Mucosa of gallbladder (tissue), 1 donor: ENCODE data around the gene TTLL11. TPM values are rescaled to one million over a fixed set of nuclear protein-coding genes. Genes with fewer than 3 reads are reported as not detected.

Experiments used
- DNase-seq: peaks from one replicate; pipeline ENCODE4 v3.0.0-alpha.2; 2020; ENCODE audit warnings: low spot score
- total RNA-seq: library from RNA; stranded (reverse); gene quantifications from one replicate; pipeline ENCODE4 v1.2.1, GENCODE V29; 2021
- donor health status: DM: no; HTN: no; CAD: no.

The TTLL11 gene
- total RNA-seq, 1 donor from 2014 or later: 10.9 TPM

- DNase-seq: no peak
Measured at GRCh38 chr9:122109035-122109813, 16.1 kb upstream of the TTLL11 start.

DNA sequence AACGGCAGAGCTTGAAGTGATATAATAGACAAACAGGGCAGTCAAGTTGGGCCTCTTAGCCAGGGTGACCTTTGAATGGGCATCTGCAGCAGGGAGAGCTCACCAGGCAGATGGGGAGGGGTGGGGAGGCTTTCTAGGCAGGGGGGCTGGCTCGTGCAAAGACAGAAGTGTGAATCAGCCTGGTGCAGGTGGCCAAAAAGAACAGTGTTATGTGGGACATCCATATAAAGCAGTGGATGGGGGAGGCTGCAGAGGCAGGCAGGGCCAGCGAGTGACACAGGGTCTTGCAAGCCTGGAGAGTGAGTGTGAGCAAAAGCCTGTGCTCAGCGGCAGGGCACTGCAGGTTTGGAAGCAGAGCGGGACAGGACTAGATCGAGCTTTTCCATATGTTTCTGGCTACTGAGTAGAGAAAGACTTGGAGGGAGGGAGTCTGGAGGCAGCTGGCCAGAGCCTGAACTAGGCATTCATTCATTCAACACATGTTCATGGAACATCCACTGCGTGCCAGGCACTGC, 14.2 kb upstream of the TTLL11 start:
- no peak for DNase-seq

DNA sequence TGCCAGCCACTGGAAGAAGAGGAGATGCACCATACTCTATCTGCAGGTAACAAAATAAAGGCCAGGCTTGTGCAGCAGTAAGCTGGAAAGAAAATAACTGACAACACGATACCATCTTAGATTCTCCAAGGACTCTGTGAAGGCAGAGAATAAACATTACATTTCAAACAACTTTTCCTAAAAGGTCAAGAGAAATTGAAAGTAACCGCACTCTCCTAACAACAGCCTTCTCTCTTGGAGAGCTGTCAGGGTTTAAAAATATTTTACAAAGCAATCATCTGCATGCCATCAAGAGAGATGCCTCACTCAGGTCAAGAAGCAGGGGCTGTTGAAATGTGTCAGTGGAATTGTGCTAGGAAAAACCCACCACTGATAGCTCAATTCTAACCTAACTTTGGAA, 13.5 kb upstream of the TTLL11 start:
- DNase-seq: no peak

DNA sequence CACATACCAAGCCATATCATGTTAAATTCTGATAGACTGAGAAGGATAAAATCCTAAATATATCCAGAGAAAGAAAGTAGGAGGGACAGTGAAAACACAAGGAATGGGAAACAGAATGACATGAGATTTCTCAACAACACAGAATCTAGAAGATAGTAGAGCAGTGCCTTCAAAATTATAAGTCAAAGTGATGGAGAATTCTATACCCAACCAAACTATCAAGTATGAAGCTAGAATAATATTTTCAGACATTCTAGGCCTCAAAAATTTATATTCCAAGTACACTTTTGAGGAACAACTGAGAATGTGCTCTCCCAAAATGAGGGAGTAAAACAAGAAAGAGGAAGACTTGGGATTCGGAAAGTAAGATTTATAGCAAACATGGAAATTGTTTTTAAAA, 10.9 kb upstream of the TTLL11 start:
- DNase-seq: no peak

DNA sequence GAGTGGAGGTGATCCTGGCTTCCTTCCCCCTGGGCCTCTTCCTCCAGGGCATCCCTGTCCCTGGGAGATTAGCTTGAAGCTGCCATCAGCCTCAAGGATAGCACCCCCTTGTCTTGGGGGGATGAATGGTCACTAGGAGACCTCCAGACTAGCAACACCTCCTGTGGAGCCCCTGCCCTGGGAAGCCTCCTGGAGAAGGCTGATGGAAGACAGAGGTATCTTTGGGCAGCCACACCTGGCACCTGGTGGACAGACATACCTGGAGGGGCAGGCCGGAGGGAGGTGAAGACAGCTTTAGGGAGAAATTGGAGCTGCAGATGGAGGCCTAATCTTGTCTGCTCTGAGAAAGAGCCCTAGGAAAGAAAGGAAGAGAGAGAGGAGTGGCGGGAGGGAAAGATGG, 9.0 kb upstream of the TTLL11 start:
- DNase-seq: no peak

DNA sequence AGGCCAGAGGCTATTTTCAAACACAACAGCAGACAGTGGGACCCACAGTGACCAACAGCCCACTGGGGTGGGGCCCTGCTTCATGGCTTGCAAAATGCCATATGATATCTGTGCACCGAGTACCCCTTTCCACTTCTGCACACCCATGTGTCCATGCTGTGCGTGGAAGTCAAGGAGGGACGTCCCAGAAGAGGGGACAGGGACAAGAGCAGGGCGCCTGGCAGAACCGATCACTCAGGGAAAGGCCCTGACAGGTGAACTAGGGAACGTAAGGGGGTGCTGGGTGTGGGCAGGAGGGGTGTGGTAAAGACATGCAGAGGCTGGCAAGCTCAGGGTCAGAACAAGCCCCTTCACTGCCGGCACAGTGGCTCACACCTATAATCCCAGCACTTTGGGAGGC, 7.6 kb upstream of the TTLL11 start:
- no peak for DNase-seq

GRCh38 chr9:122099271-122099869, 6.3 kb upstream of the TTLL11 start:
- DNase-seq: peak; percentile 84

GRCh38 chr9:122097679-122098315, 4.7 kb upstream of the TTLL11 start:
- DNase-seq: no peak

GRCh38 chr9:122096620-122097415, 3.7 kb upstream of the TTLL11 start:
- no peak for DNase-seq

- DNase-seq: peak; percentile 56
Measured at GRCh38 chr9:122095010-122095767, 2.1 kb upstream of the TTLL11 start.

DNA sequence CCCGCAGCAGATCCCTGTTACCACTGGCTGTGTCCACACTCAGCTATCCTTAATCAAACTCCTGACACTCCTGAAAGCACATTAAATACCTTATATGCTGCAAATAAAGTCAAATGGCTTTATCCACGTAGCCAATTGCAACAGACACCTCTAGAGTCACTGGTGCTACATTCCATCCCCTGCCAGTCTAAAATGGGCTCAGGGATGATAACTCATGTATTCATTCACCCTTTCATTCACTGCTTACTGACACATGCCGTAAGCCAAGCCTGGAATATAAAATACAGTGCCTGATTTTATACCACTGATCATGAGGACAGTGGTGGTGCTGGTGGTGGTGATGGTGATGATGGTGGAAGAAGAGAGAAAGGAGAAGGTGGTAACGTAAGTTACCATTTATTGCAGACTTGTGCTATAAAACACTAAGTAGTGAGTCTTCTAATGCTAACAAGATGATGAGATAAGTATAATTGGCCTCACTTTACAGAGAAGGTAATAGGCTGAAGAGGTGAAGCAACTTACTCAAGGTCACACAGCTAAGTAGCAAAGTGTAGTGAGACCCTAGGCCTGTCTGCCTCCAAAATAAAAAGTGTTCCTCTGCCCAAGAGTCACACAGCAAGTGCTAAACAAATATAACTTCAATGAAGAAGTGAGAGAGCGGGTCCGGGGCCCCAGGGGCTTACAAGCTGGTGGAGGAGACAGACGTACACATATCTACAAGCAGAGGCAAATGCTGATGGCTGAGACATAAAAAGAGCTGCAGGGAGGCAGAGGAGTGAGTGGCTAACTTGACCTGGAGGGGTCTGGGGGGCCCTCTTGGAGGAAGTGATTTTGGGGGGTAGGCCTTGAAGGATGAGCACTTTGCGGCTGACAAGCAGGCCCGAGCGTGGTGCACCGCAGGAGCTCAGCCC, 1.2 kb downstream of the TTLL11 start:
- DNase-seq: no peak

DNA sequence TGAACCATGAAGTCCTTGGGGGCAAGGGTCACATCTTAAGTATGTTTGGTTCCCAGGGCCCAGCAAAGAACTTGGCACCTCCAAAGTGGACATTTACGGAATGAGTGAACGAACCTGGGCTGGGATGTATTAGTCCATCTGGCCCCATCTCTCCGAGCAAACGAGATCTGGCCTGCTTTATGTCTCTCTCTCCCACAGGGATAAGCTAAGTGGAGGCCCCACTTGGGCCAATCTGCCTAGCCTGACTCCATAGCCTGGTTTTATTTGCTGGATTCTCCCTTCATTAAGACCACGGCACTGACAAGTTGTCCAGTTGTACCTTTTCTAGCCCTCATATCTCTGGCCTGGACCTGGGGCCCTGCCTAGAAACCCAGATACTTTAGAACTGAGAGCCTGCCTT, 2.1 kb downstream of the TTLL11 start:
- no peak for DNase-seq

GRCh38 chr9:122090287-122090883, 2.7 kb downstream of the TTLL11 start:
- DNase-seq: no peak

DNA sequence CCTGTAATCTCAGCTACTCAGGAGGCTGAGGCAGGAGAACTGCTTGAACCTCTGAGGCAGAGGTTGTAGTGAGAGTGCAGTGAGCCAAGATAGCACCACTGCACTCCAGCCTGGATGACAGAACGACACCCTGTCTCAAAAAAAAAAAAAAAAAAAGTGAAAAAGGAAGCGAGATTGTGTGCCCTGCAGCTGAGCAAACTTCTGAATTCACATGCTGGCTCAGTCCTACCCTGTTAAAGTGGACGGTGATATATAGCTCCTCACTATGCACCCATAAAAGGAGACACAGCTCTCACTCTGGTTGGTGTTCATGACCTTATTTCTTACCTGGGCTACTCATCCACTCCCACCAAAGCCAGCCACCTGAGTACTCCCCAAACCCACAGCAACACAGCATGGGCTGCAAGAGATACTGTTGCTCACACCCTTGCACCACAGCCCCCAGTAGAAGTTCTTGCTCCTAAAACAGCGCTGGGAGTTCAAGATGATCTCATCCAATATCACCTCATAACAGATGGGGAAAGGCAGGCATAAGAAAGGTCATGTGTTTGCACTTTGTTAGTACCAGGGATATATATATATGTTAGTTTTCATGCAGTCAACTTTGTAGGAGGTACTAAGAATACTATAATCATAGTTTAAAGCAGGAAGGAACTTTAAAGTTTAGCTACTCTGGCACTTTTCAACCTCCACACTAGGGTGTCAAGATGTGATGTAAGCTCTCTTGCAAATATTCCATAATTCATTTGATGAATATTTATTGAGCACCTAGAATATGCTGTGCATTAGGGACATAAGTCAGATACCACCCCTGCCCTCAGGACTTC, 4.0 kb downstream of the TTLL11 start:
- DNase-seq: no peak

DNA sequence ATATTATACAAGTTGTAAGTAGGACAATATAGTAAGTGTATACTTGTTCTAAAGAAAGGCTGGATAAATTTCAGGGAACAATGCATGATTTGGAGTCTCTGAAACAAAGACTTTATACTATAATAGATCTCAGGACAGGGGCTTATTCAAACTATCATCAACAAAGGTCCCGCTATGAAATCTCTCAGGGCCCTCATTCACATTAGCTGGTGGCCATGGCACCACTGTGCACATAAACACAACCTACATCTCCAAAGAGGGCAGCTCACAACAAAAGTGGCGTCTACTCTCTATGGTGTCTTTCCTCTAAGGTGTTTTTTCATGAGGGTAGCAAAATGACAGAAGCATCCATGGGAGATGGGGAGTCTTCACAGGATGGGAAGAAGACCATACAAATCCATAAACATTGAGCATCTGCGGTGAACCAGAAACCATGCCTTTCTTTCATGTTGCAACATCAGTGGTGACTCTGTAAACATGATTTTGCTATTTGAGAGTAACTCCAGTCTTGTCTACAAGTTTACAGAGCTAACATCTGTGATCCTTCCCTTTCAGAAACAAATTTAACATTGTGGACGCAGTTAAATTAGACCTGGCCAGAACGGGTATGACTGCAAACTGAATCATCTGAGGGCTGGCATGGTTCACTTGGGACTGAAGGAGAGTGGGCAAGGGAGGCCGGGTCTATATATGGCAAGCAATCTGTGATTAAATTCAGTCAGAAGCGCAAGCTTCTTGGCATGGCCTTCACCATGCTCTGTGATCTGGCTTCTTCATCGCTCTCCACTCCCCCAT, 5.5 kb downstream of the TTLL11 start:
- no peak for DNase-seq

DNA sequence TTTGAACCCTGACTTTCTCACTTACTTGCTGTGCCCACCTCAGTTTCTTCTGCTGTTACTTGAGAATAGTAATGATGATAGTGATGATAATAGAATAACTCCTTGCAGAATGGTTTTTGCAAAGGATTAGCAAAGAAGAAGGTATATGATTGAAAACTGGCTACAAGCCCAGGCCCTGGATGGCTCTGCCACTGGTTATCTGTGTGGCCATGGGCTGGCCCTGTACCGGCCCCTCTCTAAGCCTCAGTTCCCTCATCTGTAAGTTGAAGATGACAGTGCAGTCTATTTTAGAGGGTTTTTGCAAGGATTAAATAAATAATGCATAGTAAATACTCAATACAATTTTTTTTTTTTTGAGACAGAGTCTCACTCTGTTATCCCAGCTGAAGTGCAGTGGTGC, 6.2 kb downstream of the TTLL11 start:
- DNase-seq: no peak

DNA sequence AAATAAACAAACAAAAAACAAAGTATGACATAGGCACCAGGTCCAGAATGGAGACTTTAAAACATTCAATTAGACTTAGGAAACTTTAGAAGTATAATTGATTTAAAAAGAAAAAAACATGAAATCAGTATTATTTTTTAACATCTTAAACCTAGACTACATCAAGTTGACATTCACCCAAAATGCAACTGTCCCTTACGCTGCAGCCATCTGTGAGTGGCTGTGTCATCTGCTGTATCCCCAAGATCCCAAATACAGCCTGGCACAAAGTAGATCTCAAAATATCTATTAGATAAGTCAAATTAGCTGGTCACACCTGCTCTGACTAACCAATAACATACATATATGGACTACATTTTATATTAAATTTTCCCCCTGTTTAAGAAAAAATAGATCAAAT, 7.8 kb downstream of the TTLL11 start:
- DNase-seq: no peak

- DNase-seq: no peak
Measured at GRCh38 chr9:122084026-122084675, 9.0 kb downstream of the TTLL11 start.
